ENCODE data around the gene FRMD7.
A peak's percentile ranks its signal among the peaks of the same experiment; 100 is the strongest.

FRMD7 gene

DNA sequence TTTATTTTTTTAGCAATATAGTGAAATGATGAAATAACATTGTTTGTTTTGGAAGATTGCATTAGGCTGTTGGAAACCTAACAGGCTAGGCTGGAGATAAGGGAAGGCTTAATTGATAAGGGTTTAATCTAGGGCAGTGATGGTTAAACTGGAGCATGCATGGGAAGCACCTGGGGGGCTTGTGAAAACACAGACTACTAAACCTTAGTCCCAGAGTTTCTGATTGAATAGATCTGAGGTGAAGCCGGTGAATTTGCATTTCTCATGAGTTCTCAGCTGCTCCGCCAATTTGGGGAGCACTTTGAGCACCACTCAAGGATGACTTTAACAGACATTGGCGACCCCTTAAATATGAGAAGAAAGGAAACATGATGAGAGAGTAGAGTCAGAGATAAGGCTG is 93.2 kb downstream of the FRMD7 start:
- peak; percentile 5 to 10 for DNase-seq
- no peak for TF ChIP-seq POLR2A (IDR thresholded peaks at IDR 0.05; ENCODE audit: low read length)
- TF ChIP-seq GATA1 (IDR thresholded peaks at IDR 0.05; ENCODE audit: low read depth, low read length) = no peak

- no peak for TF ChIP-seq GATA1 (IDR thresholded peaks at IDR 0.05; ENCODE audit: low read depth, low read length)
- no peak for TF ChIP-seq POLR2A (IDR thresholded peaks at IDR 0.05; ENCODE audit: low read length)
- DNase-seq = no peak
These were observed 94.7 kb downstream of the FRMD7 start for GRCh38 chrX:132033166-132033565.

- DNase-seq = no peak
- no peak for TF ChIP-seq GATA1 (IDR thresholded peaks at IDR 0.05; ENCODE audit: low read depth, low read length)
- no peak for TF ChIP-seq POLR2A (IDR thresholded peaks at IDR 0.05; ENCODE audit: low read length)
These were observed 96.0 kb downstream of the FRMD7 start for GRCh38 chrX:132031867-132032266.

- TF ChIP-seq GATA1 (IDR thresholded peaks at IDR 0.05; ENCODE audit: low read depth, low read length) (no peak), POLR2A (IDR thresholded peaks at IDR 0.05; ENCODE audit: low read length) (no peak)
- DNase-seq = no peak
These were observed 97.6 kb downstream of the FRMD7 start for GRCh38 chrX:132030264-132030663.
